ENCODE data around the gene MEP1A.
"Not testable (repeated sequence)": the region's sequence is repeated elsewhere in the genome, so short reads cannot be mapped to it uniquely, and the experiment has no call there.

Gene MEP1A

DNA sequence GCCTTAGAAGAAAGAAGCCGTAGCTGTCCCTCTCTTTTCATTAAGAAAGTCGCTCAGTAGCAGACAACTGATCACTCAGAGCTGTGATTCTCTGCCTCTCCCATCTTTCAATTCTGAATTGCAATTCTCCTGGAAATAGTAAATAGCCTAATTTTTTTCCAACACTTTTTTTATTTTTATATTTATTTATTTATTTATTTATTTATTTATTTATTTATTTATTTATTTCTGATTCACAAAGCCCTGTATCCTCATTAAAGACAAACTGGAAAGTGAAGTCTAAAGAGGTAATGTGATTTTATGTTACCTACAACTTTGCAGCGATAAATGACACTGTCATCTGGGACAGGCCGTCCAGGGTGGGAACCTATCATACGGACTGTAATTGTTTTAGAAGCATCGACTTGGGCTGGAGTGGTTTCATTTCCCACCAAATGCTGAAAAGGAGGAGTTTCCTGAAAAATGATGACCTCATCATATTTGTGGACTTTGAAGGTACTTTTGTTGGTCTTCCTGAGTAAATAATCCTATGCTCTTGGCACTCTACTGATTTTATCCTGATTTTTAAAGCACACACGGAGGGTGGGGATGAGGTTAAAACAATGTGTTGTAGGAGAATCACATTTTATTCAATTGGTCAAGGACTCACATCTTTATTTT is 41.2 kb downstream of the MEP1A start:
- not testable (repeated sequence) for DNase-seq

DNA sequence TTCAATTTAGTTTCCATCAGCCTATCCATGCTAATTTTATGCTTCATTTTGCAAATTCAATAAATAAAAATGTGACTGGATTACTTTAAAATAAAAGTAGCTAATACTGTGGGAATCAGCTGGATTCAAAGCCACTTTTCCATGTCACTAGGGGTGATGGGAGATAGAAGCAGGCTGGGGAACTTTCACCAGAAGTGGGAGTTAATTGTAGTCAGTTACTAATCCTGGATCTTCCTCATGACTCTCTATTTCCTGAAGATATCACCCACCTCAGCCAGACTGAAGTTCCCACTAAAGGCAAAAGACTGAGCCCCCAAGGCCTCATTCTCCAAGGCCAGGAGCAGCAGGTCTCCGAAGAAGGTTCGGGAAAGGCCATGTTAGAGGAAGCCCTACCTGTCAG is 41.8 kb downstream of the MEP1A start:
- DNase-seq: not testable (repeated sequence)

DNA sequence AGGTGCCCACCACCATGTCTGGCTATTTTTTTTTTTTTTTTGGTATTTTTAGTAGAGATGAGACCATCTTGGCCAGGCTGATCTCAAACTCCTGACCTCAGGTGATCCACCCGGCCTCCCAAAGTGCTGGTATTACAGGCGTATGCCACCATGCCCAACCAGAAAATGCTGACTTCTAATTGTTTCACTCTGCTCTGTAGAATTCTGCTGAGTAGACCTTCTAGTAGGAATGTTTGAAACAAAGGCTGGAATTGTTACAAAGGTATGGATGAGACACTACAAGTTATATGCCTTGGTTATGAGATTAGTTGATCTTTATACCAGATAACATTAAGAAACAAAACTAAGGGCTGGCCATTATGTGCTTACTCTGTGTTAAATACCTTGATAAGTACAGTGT is 44.8 kb downstream of the MEP1A start:
- no peak for DNase-seq

DNA sequence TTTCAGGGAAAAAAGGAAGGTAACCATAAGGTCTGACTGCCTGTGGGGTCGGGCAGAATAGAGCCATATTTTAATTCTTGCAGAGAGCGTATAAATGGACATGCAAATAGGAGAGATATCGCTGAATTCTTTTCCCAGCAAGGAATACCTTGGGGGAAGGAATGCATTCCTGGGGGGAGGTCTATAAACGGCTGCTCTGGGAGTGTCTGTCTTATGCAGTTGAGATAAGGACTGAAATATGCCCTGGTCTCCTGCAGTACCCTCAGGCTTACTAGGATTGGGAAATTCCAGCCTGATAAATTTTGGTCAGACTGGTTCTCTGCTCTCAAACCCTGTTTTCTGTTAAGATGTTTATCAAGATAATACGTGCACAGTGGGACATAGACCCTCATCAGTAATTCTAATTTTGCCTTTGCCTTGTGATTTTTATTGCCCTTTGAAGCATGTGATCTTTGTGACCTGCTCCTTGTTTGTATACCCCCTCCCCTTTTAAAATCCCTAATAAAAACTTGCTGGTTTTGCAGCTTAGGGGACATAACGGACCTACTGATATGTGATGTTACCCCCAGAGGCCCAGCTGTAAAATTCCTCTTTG is 49.2 kb downstream of the MEP1A start:
- DNase-seq: not testable (repeated sequence)

DNA sequence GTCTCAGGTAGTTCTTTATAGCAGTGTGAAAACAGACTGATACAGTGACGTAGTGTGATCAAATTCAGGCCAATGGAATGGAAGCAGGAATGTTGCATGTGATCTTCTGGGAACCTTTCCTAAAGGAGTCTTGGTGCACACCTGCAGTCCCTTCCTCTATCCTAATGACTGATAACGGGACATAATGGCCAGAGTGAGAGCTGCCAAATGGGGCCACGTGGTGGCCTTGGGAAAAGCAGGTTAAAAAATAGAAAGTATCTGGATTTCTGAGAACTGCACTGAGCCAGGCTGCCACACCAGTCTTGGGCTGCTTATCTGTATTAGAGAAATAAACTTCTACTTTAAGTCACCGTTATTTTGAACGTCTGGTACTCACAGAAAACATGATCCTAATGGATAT is 51.9 kb downstream of the MEP1A start:
- DNase-seq: no peak

DNA sequence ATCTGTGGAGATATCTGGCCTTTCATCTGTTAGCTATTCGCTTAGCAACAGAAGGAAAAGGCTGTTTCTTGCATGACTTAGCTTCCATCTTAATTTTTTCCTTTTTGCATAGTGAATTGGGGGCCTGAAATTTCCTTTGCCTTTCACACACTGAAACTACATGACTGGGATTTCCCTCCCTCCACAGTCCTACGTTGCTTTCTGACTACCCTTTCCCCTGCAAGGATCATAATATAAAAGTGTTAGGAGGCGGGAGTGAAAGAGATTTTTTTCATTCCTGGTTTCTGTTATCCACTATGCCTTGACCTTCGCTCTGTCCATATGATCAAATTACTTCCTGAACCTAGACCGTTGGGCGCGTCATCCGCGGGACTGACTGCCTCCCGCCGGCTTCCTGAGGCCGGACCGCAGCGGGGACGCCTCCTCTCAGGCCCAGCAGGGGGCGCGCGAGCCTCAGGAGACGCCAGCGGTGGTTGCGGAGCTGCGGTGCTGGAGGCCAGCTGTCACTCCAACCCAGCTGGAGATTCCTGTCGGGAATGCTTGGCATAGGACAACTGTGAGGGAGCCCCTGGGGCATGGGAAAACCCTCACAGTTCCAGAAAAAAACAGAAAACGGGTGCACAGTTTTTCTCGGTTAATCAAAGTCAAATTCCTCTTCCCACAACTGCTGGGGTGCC is 55.6 kb downstream of the MEP1A start:
- peak; percentile 87 for DNase-seq

DNA sequence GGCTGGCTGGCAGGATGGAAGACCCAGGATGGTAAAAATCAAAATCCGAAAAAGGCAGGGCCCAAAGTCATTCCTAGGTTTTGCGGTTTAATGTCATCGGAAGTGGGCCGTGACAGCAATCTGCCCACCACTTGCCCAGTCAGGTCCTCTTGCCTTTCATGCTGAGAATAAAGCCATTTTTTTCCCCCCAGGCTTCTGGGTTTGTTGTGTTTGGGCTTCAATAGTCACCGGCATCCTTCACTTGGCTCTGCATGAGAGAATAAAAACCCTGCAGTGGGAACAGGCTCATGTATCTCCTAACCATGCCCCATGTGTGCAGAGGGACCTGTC is 56.1 kb downstream of the MEP1A start:
- no peak for DNase-seq

DNA sequence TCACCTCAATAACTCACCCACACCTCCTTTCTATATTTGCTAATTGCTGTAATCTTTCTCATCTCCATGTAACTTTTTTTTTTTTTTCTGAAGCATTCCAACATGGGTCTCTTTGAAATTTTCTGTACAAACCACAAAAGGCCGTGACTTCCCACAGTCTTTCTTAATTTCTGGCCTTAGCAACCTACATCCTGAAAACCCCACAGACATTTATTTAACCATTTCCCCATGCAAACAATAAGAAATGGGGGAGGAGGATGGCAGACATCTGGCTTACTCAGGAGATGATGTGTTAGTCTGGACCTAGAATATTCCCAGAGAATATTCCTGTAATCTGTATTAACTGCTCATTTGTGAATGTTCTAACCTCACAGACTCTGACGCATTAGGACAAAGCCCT is 57.6 kb downstream of the MEP1A start:
- DNase-seq: no peak

DNA sequence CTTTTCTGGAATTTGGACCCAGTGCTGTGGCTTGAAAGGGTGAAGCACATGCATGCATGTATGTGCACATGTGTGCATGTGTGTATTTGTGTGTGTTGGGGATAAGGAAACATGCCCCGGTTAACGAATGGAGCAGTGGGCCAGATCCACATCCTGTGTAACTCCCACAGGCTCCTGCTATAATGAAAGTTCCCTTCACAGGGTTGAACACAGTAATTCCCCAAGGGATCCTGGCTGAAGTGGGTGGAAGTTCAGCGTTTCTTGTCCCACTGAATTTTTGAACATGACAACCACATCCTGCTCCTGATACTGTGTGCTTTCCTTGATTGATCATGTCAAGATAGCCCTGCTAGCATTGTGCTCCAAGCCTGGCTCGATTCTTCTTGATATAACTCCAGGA is 58.4 kb downstream of the MEP1A start:
- DNase-seq: not testable (repeated sequence)

DNA sequence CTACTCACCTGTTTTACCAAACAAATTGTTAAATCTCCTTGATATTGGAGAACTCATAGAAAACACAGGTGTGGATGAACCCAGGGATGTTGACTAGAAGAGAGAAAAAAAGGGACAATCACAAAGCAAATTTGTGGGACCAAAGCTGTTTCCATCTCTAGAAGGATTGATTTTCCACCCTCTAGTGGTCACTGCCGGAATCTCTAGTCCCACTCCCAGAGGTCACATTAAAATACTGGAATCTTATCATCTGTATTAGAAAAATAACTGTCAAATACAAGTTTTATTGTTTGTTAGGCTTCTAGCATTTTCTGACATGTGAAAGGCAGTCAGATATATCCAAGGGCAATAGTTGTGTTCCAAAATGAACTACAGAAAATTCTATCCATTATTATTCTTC is 62.8 kb downstream of the MEP1A start:
- DNase-seq: not testable (repeated sequence)

DNA sequence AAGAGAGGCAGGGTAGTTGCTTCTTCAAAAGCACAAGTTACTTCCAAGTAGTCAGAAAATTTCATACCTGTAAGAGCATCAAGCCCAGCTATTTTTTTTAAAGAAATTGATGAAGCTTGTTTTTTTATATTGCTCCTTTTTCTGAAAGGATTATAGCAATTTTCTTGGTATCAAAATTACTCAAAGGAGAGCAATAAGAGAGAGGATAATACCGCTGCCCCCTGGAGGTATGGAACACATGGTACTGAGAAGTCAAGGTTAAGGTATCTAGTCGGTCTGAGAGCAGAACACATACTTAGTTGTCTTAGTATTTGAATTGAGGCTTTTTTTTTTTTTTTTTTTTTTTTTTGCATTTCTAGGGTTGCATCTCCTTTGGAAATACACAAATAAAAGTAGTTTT is 69.2 kb downstream of the MEP1A start:
- no peak for DNase-seq

DNA sequence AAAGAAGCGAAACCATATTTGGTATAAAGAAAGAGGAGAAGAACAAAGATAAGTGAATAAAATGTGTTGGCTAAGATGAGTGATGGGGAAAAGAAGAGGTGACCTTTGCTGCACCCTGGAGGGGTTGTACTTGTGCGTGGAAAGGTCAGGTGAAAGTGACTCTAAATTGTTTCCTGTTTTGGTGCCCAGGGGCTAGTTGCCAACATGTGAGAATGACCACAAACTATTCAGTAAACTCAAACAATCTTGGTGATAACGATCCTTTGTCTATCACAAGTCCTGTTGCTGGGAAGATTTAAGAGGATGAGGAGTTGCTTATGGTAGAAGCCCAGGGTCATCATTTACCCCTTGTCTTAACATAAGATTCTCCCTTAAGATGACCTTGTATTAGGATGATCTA is 70.6 kb downstream of the MEP1A start:
- no peak for DNase-seq

DNA sequence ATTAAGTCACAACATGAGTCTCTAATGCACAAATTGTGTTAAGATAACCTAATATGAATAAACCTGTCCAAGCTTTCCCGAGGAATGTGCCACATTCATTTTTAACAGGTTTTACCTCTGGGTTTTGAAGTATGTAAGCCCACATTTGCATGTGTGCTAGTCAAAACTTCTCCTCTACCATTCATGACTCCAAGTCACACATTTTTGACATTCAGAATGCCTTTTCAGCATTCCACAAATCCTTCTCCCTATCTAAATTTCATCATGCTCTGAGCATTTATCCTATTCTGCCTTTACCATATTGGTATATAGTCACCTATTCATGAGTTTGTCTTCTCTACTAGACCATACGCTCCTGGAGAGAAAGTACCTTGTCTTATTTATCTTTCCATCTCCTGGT is 72.0 kb downstream of the MEP1A start:
- no peak for DNase-seq

DNA sequence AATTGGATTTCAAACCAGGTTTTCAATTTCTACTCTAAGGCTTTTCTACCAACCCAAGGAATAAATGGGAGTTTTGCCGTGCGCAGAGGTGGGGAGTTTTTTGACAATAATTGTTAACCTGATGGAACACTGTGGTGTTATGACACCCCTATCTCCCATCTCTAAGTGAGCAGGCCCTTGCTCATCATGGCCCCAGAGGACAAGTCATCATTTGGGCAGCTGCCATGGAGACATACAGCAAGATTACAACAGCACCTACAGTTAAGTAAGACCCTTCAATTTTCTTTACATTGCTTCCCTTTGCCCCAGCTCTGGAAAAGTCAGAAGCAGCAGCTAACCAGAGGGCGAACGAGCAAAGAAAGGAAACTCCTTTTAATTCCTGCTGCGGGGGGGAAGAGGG is 74.2 kb downstream of the MEP1A start:
- no peak for DNase-seq

DNA sequence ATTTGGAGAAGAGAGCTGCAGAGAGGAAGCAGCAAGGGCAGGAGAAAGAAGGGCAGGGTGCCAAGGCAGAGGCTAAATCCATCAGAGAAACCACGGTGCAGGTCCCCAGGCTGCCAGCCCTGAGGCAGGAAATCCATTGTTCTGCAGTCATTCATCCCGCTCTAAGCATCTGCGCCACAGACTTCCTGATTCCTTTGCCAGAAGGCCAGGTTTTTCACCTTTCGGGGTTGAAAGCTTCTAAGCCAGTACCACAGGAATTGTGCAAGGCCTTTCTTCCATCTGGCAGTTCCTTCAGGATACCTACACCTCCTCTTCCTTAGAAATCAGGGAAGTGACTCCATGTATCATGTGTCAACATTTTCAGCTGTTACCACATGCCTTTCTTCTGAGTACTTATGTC is 82.9 kb downstream of the MEP1A start:
- peak; percentile 37 for DNase-seq

DNA sequence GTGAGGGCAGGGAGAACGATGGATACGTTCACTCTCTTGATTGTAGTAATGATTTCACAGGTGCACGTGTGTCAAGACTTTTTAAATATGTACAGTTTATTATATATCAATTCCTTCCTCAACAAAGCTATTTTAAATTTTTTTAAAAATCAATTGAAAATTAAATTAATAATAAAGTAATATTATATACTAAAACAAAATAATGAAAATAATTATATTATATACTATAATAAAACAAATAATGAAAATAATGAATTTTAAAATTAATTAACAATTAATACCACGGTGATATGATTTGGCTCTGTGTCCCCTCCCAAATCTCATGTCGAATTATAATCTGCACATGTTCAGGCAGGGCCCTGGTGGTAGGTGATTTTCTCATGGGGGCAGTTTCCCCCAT is 85.8 kb downstream of the MEP1A start:
- no peak for DNase-seq

DNA sequence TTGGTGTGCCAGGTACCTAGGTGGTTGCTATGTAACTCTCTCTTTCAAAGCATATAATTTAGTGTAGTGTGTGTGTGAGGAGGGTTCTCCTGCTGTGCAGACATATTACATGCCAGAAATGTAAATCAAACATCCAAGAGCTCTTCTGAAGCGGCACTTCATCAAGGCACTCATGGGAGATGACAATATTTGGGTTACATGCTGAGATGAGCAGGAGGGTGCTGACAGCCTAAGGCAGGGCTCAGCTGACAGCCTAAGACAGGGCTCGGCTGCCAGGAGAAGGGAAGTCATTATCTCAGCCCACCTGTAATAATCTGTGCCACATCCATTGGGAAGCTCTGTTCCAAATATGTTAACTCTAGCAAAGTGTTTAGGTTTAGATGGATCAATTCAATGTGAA is 89.5 kb downstream of the MEP1A start:
- DNase-seq: no peak

DNA sequence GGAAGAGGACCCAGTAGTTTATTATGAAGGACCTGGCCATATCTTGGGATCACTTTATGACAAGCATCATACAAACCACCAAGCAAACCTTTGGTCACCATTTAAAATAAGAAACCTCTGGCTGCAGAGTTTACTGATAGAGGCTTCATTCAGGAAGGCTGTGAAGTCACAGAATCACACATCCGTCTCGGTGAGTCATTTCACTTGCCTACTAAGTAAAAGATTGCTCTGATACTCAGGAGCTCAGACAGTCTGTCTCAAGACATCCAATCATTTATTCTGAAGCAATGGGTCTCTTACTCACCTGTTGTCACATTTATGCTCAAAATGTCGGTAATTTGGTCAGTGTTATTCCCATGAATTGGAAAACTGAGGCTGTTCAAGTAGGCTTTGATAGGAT is 94.8 kb downstream of the MEP1A start:
- DNase-seq: no peak

DNA sequence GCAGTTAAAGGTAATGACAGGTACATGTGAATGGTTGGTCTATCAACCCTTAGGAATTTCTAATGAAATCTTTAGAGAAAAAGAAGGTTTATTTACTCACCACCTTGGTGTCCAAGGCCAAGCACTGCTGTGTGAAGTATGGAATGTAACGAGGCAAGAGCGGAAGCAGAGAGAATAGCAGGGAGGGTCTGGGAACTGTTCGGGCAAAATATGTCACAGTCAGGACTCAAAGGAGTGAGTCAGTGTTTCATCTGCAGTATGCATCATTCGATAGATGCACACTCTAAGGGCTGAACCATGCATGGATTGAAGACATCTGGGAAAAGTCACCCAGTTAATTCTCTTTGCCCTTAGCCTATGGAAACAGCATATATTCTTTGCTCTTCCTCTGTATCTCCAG is 95.4 kb downstream of the MEP1A start:
- no peak for DNase-seq

Data from left hindlimb (tissue), 1 donor.